Keratinocyte (primary cell): Measurements from ENCODE around the gene FTO.

Experiments
- CTCF ChIP-seq, 3 experiments: IDR thresholded peaks in 1 of 3; conservative IDR thresholded peaks in 1 of 3; optimal IDR thresholded peaks in 1 of 3; 2 replicates in 2 of 3; 3 replicates in 1 of 3; pipeline versions ENCODE3 to v1.5.1; 2011; ENCODE audit warnings: low read length in 3 of 3, mild to moderate bottlenecking in 3 of 3, moderate library complexity in 2 of 3, control low read depth in 1 of 3, inconsistent platforms in 1 of 3; ENCODE audit not compliant: insufficient read depth in 2 of 3; ENCODE audit errors: extremely low read depth in 1 of 3
- EZH2 ChIP-seq: IDR thresholded peaks from one replicate; pipeline ENCODE4 v1.6.1; 2012; ENCODE audit warnings: inconsistent platforms, mild to moderate bottlenecking, low read length, moderate library complexity

GRCh38 chr16:53985861-53986260 lies 281.9 kb downstream of the FTO start:
- TF ChIP-seq EZH2: no peak
- no peak for TF ChIP-seq CTCF (optimal IDR thresholded peaks at IDR 0.05 in 1 of 3, IDR thresholded peaks at IDR 0.05 in 1 of 3, conservative IDR thresholded peaks at IDR 0.05 in 1 of 3; ENCODE audit: extremely low read depth in 1 of 3, insufficient read depth in 2 of 3, low read length in 3 of 3)
